Liver (tissue), 10 donors: Measurements from ENCODE around the gene OR11G2. TPM values are rescaled to one million over a fixed set of nuclear protein-coding genes. Genes with fewer than 3 reads are reported as not detected.

Source experiments
- DNase-seq: peaks from one replicate; pipeline ENCODE4 v3.0.0-alpha.2; 2017; ENCODE audit warnings: low spot score
- H3K27ac ChIP-seq, 2 donors: one replicate each; pipeline ENCODE4 v1.7.0; 2013; ENCODE audit warnings: inconsistent platforms in 2 of 2, low read length in 2 of 2, control low read depth in 1 of 2, low read depth in 1 of 2, mild to moderate bottlenecking in 1 of 2
- H3K27me3 ChIP-seq, 4 donors: one replicate each; pipeline versions ENCODE4 v1.6.1 to v1.7.0; 2013; ENCODE audit warnings: low read length in 3 of 4, inconsistent platforms in 1 of 4, mild to moderate bottlenecking in 1 of 4, moderate library complexity in 1 of 4; ENCODE audit not compliant: control insufficient read depth in 4 of 4, insufficient read depth in 4 of 4
- H3K36me3 ChIP-seq, 4 donors: one replicate each; pipeline versions ENCODE4 v1.6.1 to v1.7.0; 2013; ENCODE audit warnings: low read length in 3 of 4, mild to moderate bottlenecking in 3 of 4, low read depth in 1 of 4, moderate library complexity in 1 of 4; ENCODE audit not compliant: control insufficient read depth in 4 of 4, insufficient read depth in 3 of 4
- H3K4me1 ChIP-seq, 4 donors: one replicate each; pipeline versions ENCODE4 v1.6.1 to v1.7.0; 2013; ENCODE audit warnings: low read length in 3 of 4, mild to moderate bottlenecking in 3 of 4, moderate library complexity in 1 of 4; ENCODE audit not compliant: control insufficient read depth in 4 of 4, insufficient read depth in 4 of 4
- H3K4me3 ChIP-seq, 3 donors: one replicate each; pipeline versions ENCODE4 v1.6.1 to v1.7.0; 2013; ENCODE audit warnings: low read length in 3 of 3, control low read depth in 1 of 3, low read depth in 1 of 3, mild to moderate bottlenecking in 1 of 3
- H3K9ac ChIP-seq, 2 donors: one replicate each; pipeline ENCODE4 v1.7.0; 2013; ENCODE audit warnings: low read length in 2 of 2, mild to moderate bottlenecking in 2 of 2, moderate library complexity in 2 of 2, control low read depth in 1 of 2, low read depth in 1 of 2
- H3K9me3 ChIP-seq, 4 donors: one replicate each; pipeline versions ENCODE4 v1.6.1 to v1.7.0; 2013; ENCODE audit warnings: low read length in 3 of 4; ENCODE audit not compliant: control insufficient read depth in 4 of 4
- EGR1 ChIP-seq, 2 donors: IDR thresholded peaks; 2 replicates each; pipeline ENCODE4 v1.6.1; 2016 to 2018; ENCODE audit warnings: antibody characterized with exemption in 2 of 2, low read depth in 2 of 2
- FOXA1 ChIP-seq: IDR thresholded peaks from 2 replicates; pipeline ENCODE4 v1.6.1; 2016; ENCODE audit warnings: antibody characterized with exemption
- GABPA ChIP-seq, 2 donors: IDR thresholded peaks in 1 of 2; conservative IDR thresholded peaks in 1 of 2; 2 replicates each; pipeline ENCODE4 v1.6.1; 2016; ENCODE audit warnings: antibody characterized with exemption in 2 of 2, mild to moderate bottlenecking in 1 of 2, moderate library complexity in 1 of 2
- HNF4G ChIP-seq: IDR thresholded peaks from 2 replicates; pipeline ENCODE4 v1.6.1; 2016; ENCODE audit warnings: antibody characterized with exemption
- JUND ChIP-seq, 2 donors: IDR thresholded peaks; 2 replicates each; pipeline ENCODE4 v1.6.1; 2016; ENCODE audit warnings: antibody characterized with exemption in 2 of 2
- RAD21 ChIP-seq, 2 donors: IDR thresholded peaks; 2 replicates each; pipeline ENCODE4 v1.6.1; 2016; ENCODE audit warnings: antibody characterized with exemption in 2 of 2, mild to moderate bottlenecking in 2 of 2
- SP1 ChIP-seq: IDR thresholded peaks from 2 replicates; pipeline ENCODE4 v1.6.1; 2018; ENCODE audit warnings: antibody characterized with exemption, mild to moderate bottlenecking
- WGBS: extraction: QIAGEN DNeasy Blood & Tissue Kit; methylation state at CpG from one replicate; pipeline ENCODE4 v1.1.7; 2013; 5-methylcytosine and 5-hydroxymethylcytosine counted together
- polyA plus RNA-seq, 2 donors: library from polyadenylated mRNA; stranded (reverse) in 1 of 2; unstranded in 1 of 2; fragments of 200-250 nt in 1 of 2; fragments of >200 nt in 1 of 2; fragmentation: Nextera tagmentation in 1 of 2; extraction: Ambion mirVana in 1 of 2; gene quantifications; one replicate each; pipeline versions ENCODE4 v1.2.1 to v1.2.3, GENCODE V29; 2013 to 2015
- small RNA-seq: library from RNA; depleted of rRNA; stranded (forward); fragments of <200 nt; gene quantifications from one replicate; pipeline ENCODE3, GENCODE V24; 2014
- total RNA-seq, 2 donors: library from RNA; depleted of rRNA; stranded (reverse); fragments of >200 nt; gene quantifications; one replicate each; pipeline ENCODE4 v1.2.3, GENCODE V29; 2014
- donor health status: healthy.
- donor health status: healthy.
- donor health status: healthy.
- donor health status: healthy.
- donor health status: healthy.

The OR11G2 gene
- total and polyA plus RNA-seq, 4 donors, result not detected

DNA sequence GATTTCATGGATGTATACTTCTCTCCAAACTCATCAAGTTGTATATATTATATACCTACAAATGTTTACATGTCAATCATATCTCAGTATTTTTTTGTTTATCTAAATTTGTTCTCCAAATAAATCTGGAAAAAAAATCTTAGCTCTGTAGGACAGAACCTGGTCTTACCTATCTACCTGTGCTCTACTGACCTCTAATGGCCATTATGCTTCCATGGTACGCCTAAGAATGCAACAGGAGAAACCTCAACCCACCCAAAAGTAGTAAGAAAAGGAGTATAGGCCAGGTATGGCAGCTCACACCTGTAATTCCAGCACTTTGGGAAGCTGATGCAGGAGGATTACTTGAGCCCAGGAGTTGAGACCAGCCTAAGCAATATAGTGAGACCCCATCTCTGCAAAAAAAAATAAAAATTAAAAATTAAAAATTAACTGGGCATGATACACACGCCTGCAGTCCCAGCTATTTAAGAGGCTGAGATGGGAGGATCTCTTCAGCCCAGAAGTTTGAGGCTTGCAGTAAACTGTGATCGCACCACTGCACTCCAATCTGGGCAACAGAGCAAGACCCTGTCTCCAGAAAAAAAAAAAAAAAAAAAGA, 57.0 kb downstream of the OR11G2 start:
- no peak for TF ChIP-seq JUND (IDR thresholded peaks at IDR 0.05)
- TF ChIP-seq HNF4G, result no peak
- no peak for TF ChIP-seq FOXA1
- TF ChIP-seq EGR1 (IDR thresholded peaks at IDR 0.05; ENCODE audit: low read depth in 2 of 2), result no peak
- TF ChIP-seq GABPA (IDR thresholded peaks at IDR 0.05 in 1 of 2, conservative IDR thresholded peaks at IDR 0.05 in 1 of 2), result no peak
- TF ChIP-seq RAD21 (IDR thresholded peaks at IDR 0.05), result peak in 1 of 2 donors; percentile 5
- no peak for TF ChIP-seq SP1
- no peak overlapping the region for H3K27ac ChIP-seq
- no peak overlapping the region for H3K4me3 ChIP-seq
- no peak for DNase-seq
- WGBS, result 56% methylated on average over 3 of the region's 3 CpGs
- H3K9ac ChIP-seq, result no peak overlapping the region
- no peaks in the 10 kb centered on the region for H3K36me3 ChIP-seq
- no peaks in the 10 kb centered on the region for H3K4me1 ChIP-seq
- H3K9me3 ChIP-seq, result peaks cover 2 to 6% (median 3%) of the 10 kb centered on the region in 4 donors
- H3K27me3 ChIP-seq, result no peaks in the 10 kb centered on the region

Small RNAs within 50 kb of the gene (small RNA-seq; reads per million reads assigned to genes)
- not detected for gene GTF2IP22

Other genes starting within 250 kb of the OR11G2 start
- gene OR4K15, start 215.3 kb upstream of the OR11G2 start, total RNA-seq, result not detected
- gene OR4K15, start 215.3 kb upstream of the OR11G2 start, polyA plus RNA-seq, result not detected
- gene OR4Q2, start 188.7 kb upstream of the OR11G2 start, total RNA-seq, result not detected
- gene OR4Q2, start 188.7 kb upstream of the OR11G2 start, polyA plus RNA-seq, result not detected
- not detected for gene OR4K14, start 171.6 kb upstream of the OR11G2 start, total RNA-seq
- not detected for gene OR4K14, start 171.6 kb upstream of the OR11G2 start, polyA plus RNA-seq
- not detected for gene OR4K13, start 154.9 kb upstream of the OR11G2 start, total RNA-seq
- gene OR4K13, start 154.9 kb upstream of the OR11G2 start, polyA plus RNA-seq, result not detected
- gene OR4L1, start 130.9 kb upstream of the OR11G2 start, total RNA-seq, result not detected
- not detected for gene OR4L1, start 130.9 kb upstream of the OR11G2 start, polyA plus RNA-seq
- gene OR4K17, start 80.2 kb upstream of the OR11G2 start, total RNA-seq, result not detected
- not detected for gene OR4K17, start 80.2 kb upstream of the OR11G2 start, polyA plus RNA-seq
- gene OR4N5, start 52.1 kb upstream of the OR11G2 start, total RNA-seq, result not detected
- gene OR4N5, start 52.1 kb upstream of the OR11G2 start, polyA plus RNA-seq, result not detected
- not detected for gene OR11H6, start 32.8 kb downstream of the OR11G2 start, total RNA-seq
- gene OR11H6, start 32.8 kb downstream of the OR11G2 start, polyA plus RNA-seq, result not detected
- not detected for gene OR11H7, start 38.1 kb downstream of the OR11G2 start, total RNA-seq
- gene OR11H7, start 38.1 kb downstream of the OR11G2 start, polyA plus RNA-seq, result not detected
- not detected for gene OR11H4, start 48.4 kb downstream of the OR11G2 start, total RNA-seq
- not detected for gene OR11H4, start 48.4 kb downstream of the OR11G2 start, polyA plus RNA-seq
- 1 to 10 TPM; 5.2 to 8.3 TPM for gene TTC5, start 115.1 kb downstream of the OR11G2 start, total RNA-seq
- gene TTC5, start 115.1 kb downstream of the OR11G2 start, polyA plus RNA-seq, result 1 to 10 TPM; 2.5 to 3.3 TPM
- 10 to 100 TPM; 14.5 to 31.0 TPM for gene CCNB1IP1, start 142.4 kb downstream of the OR11G2 start, total RNA-seq
- gene CCNB1IP1, start 142.4 kb downstream of the OR11G2 start, polyA plus RNA-seq, result 10 to 100 TPM; 14.9 to 16.5 TPM
- 1 to 10 TPM; 7.1 to 7.2 TPM for gene PARP2, start 152.7 kb downstream of the OR11G2 start, total RNA-seq
- 10 to 100 TPM in 1 of 2 donors, 1 to 10 TPM in 1; 5.6 to 13.3 TPM for gene PARP2, start 152.7 kb downstream of the OR11G2 start, polyA plus RNA-seq
- gene TEP1, start 222.6 kb downstream of the OR11G2 start, total RNA-seq, result 10 to 100 TPM in 1 of 2 donors, 1 to 10 TPM in 1; 8.7 to 20.7 TPM
- 1 to 10 TPM; 3.9 to 6.5 TPM for gene TEP1, start 222.6 kb downstream of the OR11G2 start, polyA plus RNA-seq
- under 1 TPM; 0.17 to 0.23 TPM for gene KLHL33, start 245.3 kb downstream of the OR11G2 start, total RNA-seq
- under 1 TPM; 0.06 to 0.14 TPM for gene KLHL33, start 245.3 kb downstream of the OR11G2 start, polyA plus RNA-seq